GM23338 (cell line): ENCODE results near the gene ZNF823. TPM values are rescaled to one million over a fixed set of nuclear protein-coding genes. Genes with fewer than 3 reads are reported as not detected.

Source experiments
- ATAC-seq: fragments of 200-7000 bp; cut with Tn5 transposase; 3 replicates; pipeline ENCODE4 v1.9.1; 2020
- DNase-seq: peaks from one replicate; pipeline ENCODE4 v3.0.0-alpha.2; 2015; ENCODE audit warnings: low spot score
- H2AFZ ChIP-seq: fragments of 200-600 bp; sonication (generic); 2 replicates; pipeline ENCODE4 v1.8.0; 2016; ENCODE audit warnings: antibody characterized with exemption, mild to moderate bottlenecking, moderate library complexity
- H3F3A ChIP-seq: fragments of 200-600 bp; sonication (generic); replicated peaks from 2 replicates; pipeline ENCODE4 v1.8.0; 2017; ENCODE audit warnings: antibody characterized with exemption, mixed run types, low read depth
- H3K27ac ChIP-seq: fragments of 200-600 bp; sonication (generic); 2 replicates; pipeline ENCODE4 v1.6.1; 2016; ENCODE audit warnings: low read depth
- H3K27me3 ChIP-seq: fragments of 200-600 bp; sonication (generic); 2 replicates; pipeline ENCODE4 v1.8.0; 2016; ENCODE audit warnings: mild to moderate bottlenecking, mixed run types, moderate library complexity; ENCODE audit not compliant: insufficient read depth
- H3K36me3 ChIP-seq: fragments of 200-600 bp; sonication (generic); 2 replicates; pipeline ENCODE4 v1.8.0; 2016; ENCODE audit warnings: mild to moderate bottlenecking; ENCODE audit not compliant: insufficient read depth
- H3K4me1 ChIP-seq: fragments of 200-600 bp; sonication (generic); 2 replicates; pipeline ENCODE4 v1.8.0; 2016; ENCODE audit warnings: mild to moderate bottlenecking, moderate library complexity; ENCODE audit not compliant: insufficient read depth
- H3K4me2 ChIP-seq: fragments of 200-600 bp; sonication (generic); 2 replicates; pipeline ENCODE4 v1.7.1; 2017; ENCODE audit warnings: mixed run types
- H3K4me3 ChIP-seq: fragments of 200-600 bp; sonication (generic); 2 replicates; pipeline ENCODE4 v1.6.1; 2016; ENCODE audit warnings: mixed run types
- H3K79me2 ChIP-seq: fragments of 200-600 bp; sonication (generic); replicated peaks from 2 replicates; pipeline ENCODE4 v1.8.0; 2017; ENCODE audit warnings: mild to moderate bottlenecking; ENCODE audit not compliant: insufficient read depth
- H3K9me2 ChIP-seq: fragments of 200-600 bp; sonication (generic); 2 replicates; pipeline ENCODE4 v1.8.0; 2017; ENCODE audit not compliant: insufficient read depth
- H4K20me1 ChIP-seq: fragments of 200-600 bp; sonication (generic); replicated peaks from 2 replicates; pipeline ENCODE4 v1.8.0; 2017; ENCODE audit warnings: mild to moderate bottlenecking; ENCODE audit not compliant: insufficient read depth
- H3K27ac Mint-ChIP-seq: 2 replicates; pipeline ENCODE4 v1.8.0; 2020; ENCODE audit warnings: inconsistent platforms, mild to moderate bottlenecking, moderate library complexity, mixed read lengths
- H3K27me3 Mint-ChIP-seq: 3 replicates; pipeline ENCODE4 v1.8.0; 2022; ENCODE audit warnings: low read depth, mild to moderate bottlenecking, moderate library complexity, mixed read lengths, inconsistent platforms; ENCODE audit not compliant: insufficient read depth, poor library complexity
- H3K36me3 Mint-ChIP-seq: 3 replicates; pipeline ENCODE4 v1.8.0; 2021; ENCODE audit warnings: low read depth, mild to moderate bottlenecking, inconsistent platforms, moderate library complexity, mixed read lengths
- H3K4me1 Mint-ChIP-seq: 3 replicates; pipeline ENCODE4 v1.8.0; 2020; ENCODE audit warnings: mild to moderate bottlenecking, inconsistent platforms, mixed read lengths
- H3K4me3 Mint-ChIP-seq: 3 replicates; pipeline ENCODE4 v1.8.0; 2021; ENCODE audit warnings: moderate library complexity, mild to moderate bottlenecking, inconsistent platforms, mixed read lengths
- H3K9me3 Mint-ChIP-seq: 3 replicates; pipeline ENCODE4 v1.8.0; 2020; ENCODE audit warnings: moderate library complexity, mild to moderate bottlenecking, inconsistent platforms, mixed read lengths
- CREB1 ChIP-seq: fragments of 250-450 bp; sonication (Bioruptor Pico); IDR thresholded peaks from 2 replicates; pipeline ENCODE4 v1.5.0; 2020; ENCODE audit warnings: low read depth, mild to moderate bottlenecking, moderate library complexity
- CTCF ChIP-seq, 2 experiments: fragments of 200-600 bp in 1 of 2; sonication (generic) in 1 of 2; conservative IDR thresholded peaks; 2 replicates each; pipeline versions ENCODE4 v1.5.1 to v1.6.1; 2016 to 2017; ENCODE audit warnings: antibody characterized with exemption in 2 of 2, low read depth in 2 of 2, mild to moderate bottlenecking in 2 of 2, moderate library complexity in 1 of 2
- EZH2 ChIP-seq: fragments of 200-600 bp; sonication (generic); IDR thresholded peaks from one replicate; pipeline ENCODE4 v1.8.0; 2017; ENCODE audit warnings: antibody characterized with exemption, mild to moderate bottlenecking, low read depth; ENCODE audit not compliant: unreplicated experiment
- JUNB ChIP-seq: IDR thresholded peaks from one replicate; pipeline ENCODE4 v1.6.1; 2016; ENCODE audit warnings: antibody characterized with exemption; ENCODE audit not compliant: unreplicated experiment
- NANOG ChIP-seq: IDR thresholded peaks from 2 replicates; pipeline ENCODE4 v1.6.1; 2016; ENCODE audit warnings: antibody characterized with exemption, borderline replicate concordance
- REST ChIP-seq: IDR thresholded peaks from one replicate; pipeline ENCODE4 v1.6.1; 2018; ENCODE audit warnings: antibody characterized with exemption; ENCODE audit not compliant: unreplicated experiment
- STAT1 ChIP-seq: IDR thresholded peaks from one replicate; pipeline ENCODE4 v1.6.1; 2016; ENCODE audit warnings: antibody characterized with exemption; ENCODE audit not compliant: unreplicated experiment
- ZNF114 ChIP-seq: fragments of 250-450 bp; sonication (Bioruptor Pico); IDR thresholded peaks from 2 replicates; pipeline ENCODE4 v1.5.0; 2020; ENCODE audit warnings: mild to moderate bottlenecking, moderate library complexity
- ZNF331 ChIP-seq: fragments of 250-450 bp; sonication (Bioruptor Pico); IDR thresholded peaks from 2 replicates; pipeline ENCODE4 v1.5.0; 2020; ENCODE audit warnings: low read depth, mild to moderate bottlenecking, moderate library complexity
- ZNF462 ChIP-seq: fragments of 250-450 bp; sonication (Bioruptor Pico); IDR thresholded peaks from 2 replicates; pipeline ENCODE4 v1.5.0; 2020; ENCODE audit warnings: mild to moderate bottlenecking, moderate library complexity
- polyA plus RNA-seq: library from polyadenylated mRNA; unstranded; fragments of >200 nt; fragmentation: Nextera tagmentation; extraction: Ambion mirVana; gene quantifications from 2 replicates; pipeline ENCODE4 v1.2.1, GENCODE V29; 2016
- total RNA-seq: library from RNA; depleted of rRNA; stranded (reverse); fragments of >200 nt; shearing (Covaris generic); gene quantifications from 2 replicates; pipeline ENCODE4 v1.2.3, GENCODE V29; 2014
- TF ChIP-seq, protein P1 (sequence below): IDR thresholded peaks from 2 replicates; pipeline ENCODE4 v1.6.1; 2016; ENCODE audit warnings: antibody characterized with exemption

Gene ZNF823
- total and polyA plus RNA-seq, 2 experiments from 2014 or later, result 1.3 to 3.0 TPM

- peaks cover 3% of the 10 kb centered on the region; the same call in 2 of the 3 replicates for H3K9me3 Mint-ChIP-seq
- no peak overlapping the region for H3K4me3 ChIP-seq
- peaks cover 3% of the 10 kb centered on the region for H3K36me3 Mint-ChIP-seq
- no peak overlapping the region for H3K27ac Mint-ChIP-seq
- peaks cover 8% of the 10 kb centered on the region; the same call in 1 of the 2 replicates for H4K20me1 ChIP-seq
- H3K4me1 ChIP-seq, result peaks cover 4% of the 10 kb centered on the region; the same call in 1 of the 2 replicates
- H3K27me3 Mint-ChIP-seq, result peaks cover 25% of the 10 kb centered on the region
- H3K9me2 ChIP-seq, result no peaks in the 10 kb centered on the region
- peak overlapping the region; percentile 39; the same call in 1 of the 3 replicates for H3K4me3 Mint-ChIP-seq
- peaks cover 55% of the 10 kb centered on the region for H3K27me3 ChIP-seq
- peaks cover 8% of the 10 kb centered on the region; the same call in 2 of the 3 replicates for H3K4me1 Mint-ChIP-seq
- no peak overlapping the region for H3K4me2 ChIP-seq
- DNase-seq (peak; percentile 3), ATAC-seq (no peak)
- no peak for TF ChIP-seq EZH2
- TF ChIP-seq, protein P1, sequence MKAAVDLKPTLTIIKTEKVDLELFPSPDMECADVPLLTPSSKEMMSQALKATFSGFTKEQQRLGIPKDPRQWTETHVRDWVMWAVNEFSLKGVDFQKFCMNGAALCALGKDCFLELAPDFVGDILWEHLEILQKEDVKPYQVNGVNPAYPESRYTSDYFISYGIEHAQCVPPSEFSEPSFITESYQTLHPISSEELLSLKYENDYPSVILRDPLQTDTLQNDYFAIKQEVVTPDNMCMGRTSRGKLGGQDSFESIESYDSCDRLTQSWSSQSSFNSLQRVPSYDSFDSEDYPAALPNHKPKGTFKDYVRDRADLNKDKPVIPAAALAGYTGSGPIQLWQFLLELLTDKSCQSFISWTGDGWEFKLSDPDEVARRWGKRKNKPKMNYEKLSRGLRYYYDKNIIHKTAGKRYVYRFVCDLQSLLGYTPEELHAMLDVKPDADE, result no peak
- TF ChIP-seq ZNF462 (CRISPR knock-in tag), result no peak
- TF ChIP-seq CREB1, result no peak
- no peak for TF ChIP-seq CTCF (conservative IDR thresholded peaks at IDR 0.05; ENCODE audit: low read depth in 2 of 2)
- TF ChIP-seq ZNF331, result no peak
- no peak for TF ChIP-seq REST
- no peak for TF ChIP-seq STAT1
- no peak for TF ChIP-seq NANOG
- TF ChIP-seq JUNB, result no peak
- TF ChIP-seq ZNF114 (CRISPR knock-in tag), result no peak
- H3K27ac ChIP-seq, result no peak overlapping the region
- H3K36me3 ChIP-seq, result no peaks in the 10 kb centered on the region
- H3K79me2 ChIP-seq, result no peaks in the 10 kb centered on the region
- H3F3A ChIP-seq, result no peaks in the 10 kb centered on the region
- no peak overlapping the region for H2AFZ ChIP-seq
These were observed 2.0 kb downstream of the ZNF823 start for GRCh38 chr19:11736696-11737095.
